Activated CD4-positive, alpha-beta T cell treated with anti-CD3 and anti-CD28 coated beads for 4 hours (primary cell): Measurements from ENCODE around the gene PRICKLE3.

Experiments used
- DNase-seq, 2 donors: peaks; one replicate each; pipeline ENCODE4 v3.0.0-alpha.2; 2020

The PRICKLE3 gene

GRCh38 chrX:49186125-49187027 is at the start of gene PRICKLE3:
Gene PRICKLE3, minus strand, starts transcription at chrX:49186373. Its CDS starts 76 bp downstream, at chrX:49186297.
- DNase-seq = peak; percentile 71 to 73

GRCh38 chrX:49233887-49234555 is 47.8 kb upstream of the PRICKLE3 start:
- DNase-seq = no peak

GRCh38 chrX:49233176-49233575 is 47.0 kb upstream of the PRICKLE3 start, which contains the start of gene CACNA1F:
Gene CACNA1F, minus strand, starts transcription at chrX:49233340. Its CDS starts 31 bp downstream, at chrX:49233309.
- DNase-seq = no peak

GRCh38 chrX:49232525-49232924 is 46.4 kb upstream of the PRICKLE3 start:
- no peak for DNase-seq

GRCh38 chrX:49231333-49232000 is 45.3 kb upstream of the PRICKLE3 start:
- DNase-seq = no peak

GRCh38 chrX:49230500-49231232 is 44.5 kb upstream of the PRICKLE3 start:
- peak; percentile 41 to 45 for DNase-seq

GRCh38 chrX:49228185-49228584 is 42.0 kb upstream of the PRICKLE3 start:
- no peak for DNase-seq

GRCh38 chrX:49227726-49228125 is 41.6 kb upstream of the PRICKLE3 start:
- no peak for DNase-seq

- no peak for DNase-seq
Measured at GRCh38 chrX:49226946-49227345, 40.8 kb upstream of the PRICKLE3 start.

- no peak for DNase-seq
Measured at GRCh38 chrX:49225858-49226257, 39.7 kb upstream of the PRICKLE3 start.

- DNase-seq = no peak
Measured at GRCh38 chrX:49221868-49222267, 35.7 kb upstream of the PRICKLE3 start.

GRCh38 chrX:49220100-49220499 is 33.9 kb upstream of the PRICKLE3 start:
- no peak for DNase-seq

- no peak for DNase-seq
Measured at GRCh38 chrX:49214996-49215526, 28.9 kb upstream of the PRICKLE3 start.

GRCh38 chrX:49214416-49214815 is 28.2 kb upstream of the PRICKLE3 start:
- DNase-seq = no peak

- no peak for DNase-seq
Measured at GRCh38 chrX:49212861-49213260, 26.7 kb upstream of the PRICKLE3 start.

- no peak for DNase-seq
Measured at GRCh38 chrX:49212209-49212608, 26.0 kb upstream of the PRICKLE3 start.

GRCh38 chrX:49211074-49211473 is 24.9 kb upstream of the PRICKLE3 start:
- no peak for DNase-seq

- DNase-seq = no peak
Measured at GRCh38 chrX:49210406-49210805, 24.2 kb upstream of the PRICKLE3 start.

- no peak for DNase-seq
Measured at GRCh38 chrX:49209434-49210251, 23.5 kb upstream of the PRICKLE3 start.

GRCh38 chrX:49208399-49208798 is 22.2 kb upstream of the PRICKLE3 start:
- DNase-seq = no peak

- DNase-seq = no peak
Measured at GRCh38 chrX:49206543-49206942, 20.4 kb upstream of the PRICKLE3 start.

- no peak for DNase-seq
Measured at GRCh38 chrX:49205443-49205842, 19.3 kb upstream of the PRICKLE3 start.
